HG03025 (cell line): Measurements from ENCODE around the gene THG1L.
"Not testable (repeated sequence)": the region's sequence is repeated elsewhere in the genome, so short reads cannot be mapped to it uniquely, and the experiment has no call there.

Experiments used
- ATAC-seq: cut with Tn5 transposase; IDR thresholded peaks from one replicate; pipeline ENCODE4 v1.9.1; 2021; ENCODE audit warnings: mild to moderate bottlenecking, moderate library complexity; ENCODE audit not compliant: unreplicated experiment, low FRiP score

THG1L gene

DNA sequence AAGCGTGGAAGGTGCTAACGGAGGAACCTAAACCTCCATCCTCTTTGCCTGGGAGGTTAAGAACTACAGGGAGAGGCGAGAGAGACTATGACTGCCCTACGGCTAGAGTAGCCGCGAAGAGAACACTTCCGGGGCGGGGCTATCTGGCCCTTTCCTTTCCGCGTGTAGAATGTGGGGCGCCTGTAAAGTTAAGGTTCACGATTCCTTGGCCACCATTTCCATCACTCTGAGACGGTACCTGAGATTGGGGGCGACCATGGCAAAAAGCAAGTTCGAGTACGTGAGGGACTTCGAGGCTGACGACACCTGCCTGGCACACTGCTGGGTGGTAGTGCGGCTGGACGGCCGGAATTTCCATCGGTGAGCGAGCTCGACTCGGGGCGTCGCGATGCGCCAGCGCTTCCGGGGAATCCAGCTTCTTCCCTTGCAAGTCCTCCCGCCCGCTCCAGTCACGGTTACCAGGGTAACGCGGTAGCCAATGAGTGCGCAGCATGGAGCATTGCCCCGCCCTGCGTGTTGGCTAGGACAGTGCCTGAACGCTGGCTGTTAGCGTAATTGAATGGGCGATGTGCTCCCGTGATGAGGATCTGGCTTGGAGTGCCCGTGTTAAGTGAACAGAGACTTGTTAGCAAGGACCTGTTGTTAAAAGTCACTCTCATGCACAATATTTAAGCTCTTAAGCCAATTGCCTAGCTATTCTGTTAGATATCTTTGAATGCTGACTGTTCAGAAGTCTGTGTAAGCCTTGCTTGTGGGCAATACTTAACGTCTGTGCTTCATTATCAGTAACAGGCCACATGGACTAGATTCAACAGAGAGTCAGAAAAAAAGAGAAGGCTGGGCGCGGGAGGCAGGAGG is at the start of gene THG1L:
THG1L (plus strand) TSS at position 149 of the 858 bp plus-strand sequence; CDS start at position 170, 21 bp downstream.
- ATAC-seq: peak; percentile 89

DNA sequence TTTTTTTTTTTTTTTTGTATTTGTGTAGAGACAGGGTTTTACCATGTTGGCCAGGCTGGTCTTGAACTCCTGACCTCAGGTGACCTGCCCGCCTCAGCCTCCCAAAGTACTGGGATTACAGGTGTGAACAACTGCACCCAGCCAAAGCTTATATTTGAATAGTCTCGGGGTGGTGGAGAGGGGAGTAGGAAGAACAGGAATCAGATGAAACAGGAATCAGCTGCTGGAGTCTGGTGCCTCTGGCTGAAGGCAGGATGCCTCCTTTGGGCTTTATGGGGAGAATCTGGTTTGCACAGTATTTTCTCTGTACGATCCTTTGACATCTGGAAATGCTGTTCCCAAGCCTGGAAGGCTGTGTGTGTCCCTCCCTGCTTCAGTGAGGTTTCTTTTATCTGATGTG is 49.0 kb upstream of the THG1L start:
- no peak for ATAC-seq

DNA sequence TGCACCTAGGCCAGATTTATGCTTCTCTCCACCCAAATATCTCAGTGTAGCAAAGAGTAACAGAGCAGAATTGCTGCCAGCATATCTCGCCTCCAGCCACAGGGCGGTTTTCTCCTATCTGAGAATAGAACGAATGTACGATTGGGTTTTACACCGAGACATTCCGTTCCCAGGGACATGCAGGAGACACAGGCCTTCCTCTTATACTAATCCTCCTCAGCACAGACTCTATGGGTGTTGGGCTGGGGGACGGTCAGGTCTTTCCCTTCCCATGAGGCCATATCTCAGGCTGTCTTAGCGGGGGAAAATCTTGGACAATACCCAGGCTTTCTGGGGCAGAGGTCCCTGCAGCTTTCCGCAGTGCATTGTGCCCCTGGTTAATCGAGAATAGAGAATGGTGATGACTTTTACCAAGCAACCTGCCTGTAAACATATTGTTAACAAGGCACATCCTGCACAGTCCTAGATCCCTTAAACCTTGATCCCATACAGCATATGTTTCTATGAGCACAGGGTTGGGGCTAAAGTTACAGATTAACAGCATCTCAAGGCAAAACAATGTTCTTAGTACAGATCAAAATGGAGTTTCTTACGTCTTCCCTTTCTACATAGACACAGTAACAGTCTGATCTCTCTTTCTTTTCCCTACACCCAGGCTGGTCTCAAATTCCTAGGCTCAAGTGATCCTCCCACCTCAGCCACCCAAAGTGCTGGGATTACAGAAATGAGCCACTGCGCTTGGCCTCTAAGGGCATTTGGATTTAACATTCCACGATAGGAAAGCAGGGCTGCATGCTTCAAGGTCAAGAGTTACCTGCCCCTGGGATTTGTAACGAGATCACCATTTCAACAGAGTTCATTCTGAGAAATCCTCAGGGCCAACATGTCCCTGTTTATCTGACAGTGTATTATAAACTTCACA is 44.7 kb upstream of the THG1L start:
- not testable (repeated sequence) for ATAC-seq

DNA sequence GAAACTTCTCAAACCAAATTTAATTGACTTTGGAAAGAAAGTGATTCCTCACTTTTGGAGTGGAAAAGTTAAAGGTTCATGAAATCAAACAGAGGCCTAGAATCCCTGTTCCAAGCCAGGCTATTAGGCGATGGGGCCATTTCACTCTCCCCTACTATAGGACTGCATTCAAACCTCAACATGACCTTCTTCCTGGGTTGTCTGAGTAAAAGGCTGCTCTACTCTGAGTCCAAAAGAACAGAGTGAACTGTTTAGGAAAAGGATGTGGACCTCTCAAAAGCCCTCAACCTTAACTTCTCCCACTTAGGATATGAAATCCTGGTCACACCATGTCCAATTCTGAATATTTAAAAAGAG is 44.0 kb upstream of the THG1L start:
- ATAC-seq: no peak

DNA sequence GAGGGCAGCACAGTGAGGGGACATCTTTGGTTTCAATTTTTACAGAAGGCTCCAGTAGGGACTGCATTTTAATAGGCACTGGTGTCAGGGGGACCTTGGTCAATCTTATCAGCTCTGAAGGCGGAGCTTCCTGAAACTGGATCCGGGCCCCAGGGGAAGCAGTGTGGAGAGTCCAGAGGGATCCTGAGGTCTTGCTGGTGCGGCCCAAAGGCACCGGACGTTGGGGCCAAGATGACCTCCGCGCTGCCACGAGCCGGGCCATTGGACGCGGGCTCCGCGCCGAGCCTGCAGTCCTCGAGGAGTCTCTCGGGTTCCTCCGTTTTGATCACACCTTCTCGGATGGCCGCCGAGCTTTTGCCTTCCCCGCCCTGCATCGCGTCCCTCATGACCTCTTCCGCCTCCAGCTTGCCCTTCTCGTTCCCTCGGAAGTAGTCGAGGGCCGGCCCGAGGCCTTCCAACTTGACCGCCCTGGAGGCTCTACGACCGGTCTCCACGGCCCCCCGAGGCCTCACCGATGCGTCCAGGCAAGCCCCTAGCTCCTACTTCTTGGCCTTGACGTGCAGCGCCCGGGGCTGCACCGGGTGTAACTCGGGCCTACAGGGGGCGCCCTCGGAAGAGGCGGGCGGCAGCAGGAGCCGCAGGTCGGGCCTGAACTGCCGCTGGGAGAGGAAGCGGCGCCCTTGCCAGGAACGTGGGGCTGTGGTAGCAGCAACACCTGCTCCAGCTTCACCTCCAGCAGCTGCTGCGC is 41.1 kb upstream of the THG1L start:
- no peak for ATAC-seq

DNA sequence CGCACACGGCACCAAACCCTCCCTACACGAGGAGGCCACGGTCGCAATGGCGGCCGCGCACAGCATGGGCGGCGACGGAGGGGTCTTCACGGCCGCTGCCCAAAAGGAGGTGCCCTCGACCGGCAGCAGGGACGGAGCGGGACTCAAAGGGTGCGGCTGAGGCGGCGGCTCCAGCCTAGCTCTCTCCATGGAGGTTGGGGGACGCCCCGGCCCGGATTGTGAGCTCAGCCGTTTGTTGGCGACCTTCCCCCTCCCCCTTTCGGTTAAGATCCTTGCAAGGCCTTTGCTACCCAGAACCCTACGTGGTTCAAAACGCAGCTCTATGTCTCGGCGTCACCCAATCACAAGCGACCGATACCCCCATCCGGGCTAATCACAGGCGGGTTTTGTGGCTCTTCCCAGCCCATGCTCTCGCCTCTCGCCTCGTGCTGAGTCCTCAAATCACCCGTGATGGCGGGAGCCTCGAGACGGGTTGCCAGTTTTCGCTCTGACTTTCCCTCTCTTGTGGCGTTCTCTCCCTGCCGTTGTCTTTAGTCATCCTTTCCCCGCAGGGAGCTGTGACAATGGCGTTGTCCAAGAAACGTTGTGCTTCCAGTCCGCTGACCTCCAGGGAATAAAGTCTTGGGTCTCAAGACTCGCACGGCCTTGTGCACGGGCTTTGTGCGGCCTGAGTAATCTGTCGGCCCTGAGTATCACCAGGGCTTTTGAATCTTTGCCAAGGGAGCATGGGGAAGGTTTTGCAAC is 40.4 kb upstream of the THG1L start:
- no peak for ATAC-seq

DNA sequence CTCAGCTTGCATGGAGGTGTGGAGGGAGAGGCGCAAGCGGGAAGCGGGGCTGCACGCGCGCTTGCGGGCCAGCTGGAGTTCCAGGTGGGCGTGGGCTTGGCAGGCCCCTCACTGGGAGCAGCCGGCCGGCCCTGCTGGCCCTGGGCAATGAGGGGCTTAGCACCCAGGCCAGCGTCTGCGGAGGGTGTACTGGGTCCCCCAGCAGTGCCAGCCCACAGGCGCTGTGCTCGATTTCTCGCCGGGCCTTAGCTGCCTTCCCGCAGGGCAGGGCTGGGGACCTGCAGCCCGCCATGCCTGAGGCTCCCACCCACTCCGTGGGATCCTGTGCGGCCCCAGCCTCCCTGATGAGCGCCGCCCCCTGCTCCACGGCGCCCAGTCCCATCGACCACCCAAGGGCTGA is 37.4 kb upstream of the THG1L start:
- not testable (repeated sequence) for ATAC-seq

DNA sequence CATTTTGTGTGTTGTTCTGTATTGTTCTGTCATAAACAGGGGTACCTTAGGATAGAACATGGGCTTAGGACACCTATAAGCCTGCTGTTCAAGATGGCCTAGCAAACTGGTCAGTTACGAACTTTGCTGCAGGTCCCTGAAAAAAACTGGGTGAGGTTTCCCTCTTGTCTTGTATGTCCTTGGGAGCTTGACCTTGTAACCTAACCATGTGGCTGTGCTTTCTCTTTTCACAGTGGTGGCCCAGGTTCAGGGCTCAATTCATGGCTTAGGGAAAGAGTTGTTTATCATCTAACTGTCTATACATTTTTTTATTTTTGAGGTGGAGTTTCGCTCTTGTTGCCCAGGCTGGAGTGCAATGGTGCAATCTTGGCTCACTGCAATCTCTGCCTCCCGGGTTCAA is 35.1 kb upstream of the THG1L start:
- not testable (repeated sequence) for ATAC-seq

DNA sequence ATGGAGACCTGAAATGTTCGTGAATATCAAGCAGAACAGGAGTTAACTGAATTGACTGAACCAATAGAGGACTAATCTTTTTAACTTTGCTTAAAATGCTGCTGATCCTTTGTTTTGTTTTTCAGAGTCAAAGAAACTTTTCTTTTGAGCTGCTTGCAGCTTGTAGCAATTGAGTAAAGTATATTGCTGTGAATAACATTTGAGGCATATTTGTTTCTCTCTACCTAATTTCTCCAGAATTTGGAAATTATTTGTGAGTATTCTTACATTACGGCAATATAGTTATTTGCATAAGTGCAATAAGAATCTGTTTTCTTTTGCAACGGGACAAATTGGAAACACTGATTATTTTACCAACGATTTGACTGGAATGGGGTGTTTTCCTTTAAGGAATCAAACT is 32.5 kb upstream of the THG1L start:
- ATAC-seq: not testable (repeated sequence)

DNA sequence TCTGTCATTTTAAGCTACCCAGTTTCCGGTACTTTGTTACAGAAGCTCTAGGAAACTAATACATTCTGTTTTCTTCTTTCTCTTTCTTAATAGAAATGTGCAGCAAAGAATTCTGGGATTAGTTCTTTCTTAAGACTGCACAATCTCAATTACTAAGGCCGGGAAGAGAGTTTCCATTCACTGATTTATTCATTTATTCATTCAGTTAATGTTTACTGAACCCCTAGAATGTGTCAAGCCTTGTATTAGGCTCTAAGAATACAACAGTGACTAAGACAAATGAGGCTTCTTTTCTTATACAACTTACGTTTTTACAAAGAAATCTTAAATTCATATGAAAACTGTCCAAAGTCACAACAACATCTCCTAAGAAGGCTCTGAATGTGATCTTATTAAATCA is 27.5 kb upstream of the THG1L start:
- ATAC-seq: no peak

DNA sequence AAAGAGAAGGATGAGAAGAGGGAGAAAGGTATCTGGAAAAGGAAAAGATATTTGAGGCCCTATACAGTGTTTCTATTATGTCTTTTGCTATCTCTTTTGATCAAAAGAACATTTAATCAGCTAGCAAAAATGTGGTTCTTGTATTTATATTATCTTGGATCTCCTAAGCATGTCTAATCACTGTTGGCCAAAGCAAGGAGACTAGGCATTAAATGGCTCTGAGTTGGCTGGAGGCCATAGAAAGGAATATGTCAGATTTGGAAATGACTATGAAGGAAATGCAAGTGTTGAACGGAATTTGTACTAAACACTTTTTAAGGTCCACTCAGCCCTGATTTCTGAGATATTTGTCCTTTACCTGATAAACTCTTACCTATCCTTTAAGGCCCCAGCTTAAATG is 22.4 kb upstream of the THG1L start:
- ATAC-seq: no peak

DNA sequence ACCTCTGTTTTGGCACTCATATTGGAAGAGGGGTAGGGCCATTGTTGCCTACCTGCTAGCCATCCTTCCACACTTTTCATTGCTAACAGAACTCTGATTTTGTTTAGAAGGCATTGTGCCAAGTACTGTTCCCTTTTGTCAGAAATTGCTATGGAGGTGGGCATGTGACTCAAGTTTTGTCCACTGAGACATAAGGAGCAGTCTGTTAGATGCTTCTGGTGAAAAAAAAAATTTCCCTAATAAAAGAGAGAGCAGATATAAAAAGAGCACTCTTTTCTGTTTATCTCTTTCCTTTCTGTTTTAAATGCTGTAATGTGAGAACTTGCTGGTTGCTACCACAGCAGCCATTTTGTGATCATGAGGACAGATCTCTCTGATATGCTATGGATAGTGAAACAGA is 21.9 kb upstream of the THG1L start:
- ATAC-seq: no peak

DNA sequence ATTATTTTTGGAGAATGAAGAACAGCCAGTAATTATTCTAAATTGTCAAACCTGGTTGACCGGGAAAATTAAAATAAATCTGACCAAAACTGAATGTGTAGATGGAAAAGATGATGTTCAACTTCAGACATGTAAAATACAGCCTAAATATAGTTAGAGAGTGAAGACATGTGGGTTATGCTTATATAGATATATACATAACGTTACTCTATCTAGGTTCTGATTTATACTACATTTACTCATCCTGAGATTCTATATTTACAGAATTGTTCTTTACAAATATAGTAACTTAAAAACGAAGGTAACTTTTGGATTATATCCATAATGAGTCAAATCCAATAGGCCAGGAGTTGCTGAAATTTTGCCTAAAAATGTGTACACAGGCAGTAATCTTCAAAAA is 20.8 kb upstream of the THG1L start:
- ATAC-seq: no peak

DNA sequence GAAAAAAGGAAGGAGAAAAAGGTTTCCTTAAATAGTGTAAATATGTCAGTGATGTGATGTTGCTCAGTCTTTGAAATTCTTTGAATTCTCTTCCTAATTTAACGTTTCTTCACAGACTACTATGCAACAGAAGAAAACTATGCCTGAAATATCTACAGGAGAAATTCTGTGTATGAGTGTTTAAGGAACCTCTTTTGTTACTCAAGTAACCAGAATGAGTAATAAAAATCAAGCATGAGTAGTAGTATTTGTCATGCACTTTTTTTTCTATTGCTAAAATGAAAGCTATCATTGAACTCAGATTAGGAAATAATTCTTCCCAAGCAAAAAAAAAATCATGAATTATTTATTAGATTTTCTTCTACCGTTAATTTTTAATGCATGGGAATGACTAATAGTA is 20.3 kb upstream of the THG1L start:
- no peak for ATAC-seq

DNA sequence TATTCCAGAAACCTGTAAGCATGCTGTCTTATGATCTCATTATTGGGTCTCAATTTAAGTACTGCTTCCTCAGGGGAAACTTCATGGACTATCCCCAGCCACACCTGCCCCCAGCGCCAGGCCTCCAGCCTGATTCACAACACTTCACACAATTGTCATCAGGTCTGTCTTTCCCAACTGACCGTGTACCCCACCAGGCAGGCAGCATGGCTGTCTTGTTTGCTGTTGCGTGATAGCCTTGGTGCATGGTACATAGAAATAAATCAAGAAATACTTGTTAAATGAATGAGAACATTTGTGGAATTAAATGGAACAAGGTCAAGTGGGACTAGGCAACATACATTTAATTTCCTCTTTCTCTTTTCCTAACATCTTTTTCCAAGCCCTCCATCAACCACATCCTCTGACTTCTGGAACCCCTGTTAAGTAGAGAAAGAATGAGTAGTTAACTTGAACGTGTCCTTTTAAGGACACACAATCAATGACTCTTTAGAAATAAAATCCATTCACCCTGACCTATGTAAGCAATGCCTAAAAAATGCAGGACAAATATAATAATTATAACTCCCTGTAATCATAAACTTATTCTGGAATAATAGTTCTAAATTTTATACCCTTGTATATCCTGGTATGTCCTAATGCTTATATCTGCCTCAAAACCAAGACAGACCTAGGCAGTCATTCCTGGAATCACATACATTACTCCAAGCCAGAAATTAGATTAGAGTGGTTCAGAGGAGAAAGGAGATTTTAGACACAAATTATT is 17.2 kb upstream of the THG1L start:
- ATAC-seq: no peak

DNA sequence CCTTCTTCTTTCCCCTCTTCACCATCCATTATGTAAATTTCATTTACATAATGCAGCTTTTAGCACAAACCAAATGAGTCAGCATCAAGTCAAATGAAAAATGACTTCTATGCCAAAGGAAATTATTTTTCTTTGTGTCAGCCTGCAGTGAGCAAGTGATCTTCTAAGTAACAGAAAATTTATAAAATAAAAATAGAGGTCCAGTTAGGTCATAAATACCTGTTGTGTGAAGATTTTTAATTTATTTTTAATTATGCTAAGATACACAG is 16.7 kb upstream of the THG1L start:
- ATAC-seq: no peak

DNA sequence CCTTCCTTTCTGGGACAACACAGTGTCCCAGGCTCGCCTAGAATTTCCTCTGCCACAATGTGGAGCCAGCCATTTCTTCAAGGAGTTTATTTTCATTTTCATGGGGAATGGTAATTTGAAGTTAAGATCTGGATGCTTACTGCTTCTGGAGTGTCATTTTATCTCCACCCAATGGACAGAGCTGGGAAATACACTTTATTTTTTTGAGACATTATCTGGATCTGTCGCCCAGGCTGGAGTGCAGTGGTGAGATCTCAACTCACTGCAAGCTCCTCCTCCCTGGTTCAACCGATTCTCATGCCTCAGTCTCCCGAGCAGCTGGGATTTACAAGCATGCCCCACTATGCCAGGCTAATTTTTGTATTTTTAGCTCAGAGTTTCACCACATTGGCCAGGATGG is 12.7 kb upstream of the THG1L start:
- ATAC-seq: no peak

DNA sequence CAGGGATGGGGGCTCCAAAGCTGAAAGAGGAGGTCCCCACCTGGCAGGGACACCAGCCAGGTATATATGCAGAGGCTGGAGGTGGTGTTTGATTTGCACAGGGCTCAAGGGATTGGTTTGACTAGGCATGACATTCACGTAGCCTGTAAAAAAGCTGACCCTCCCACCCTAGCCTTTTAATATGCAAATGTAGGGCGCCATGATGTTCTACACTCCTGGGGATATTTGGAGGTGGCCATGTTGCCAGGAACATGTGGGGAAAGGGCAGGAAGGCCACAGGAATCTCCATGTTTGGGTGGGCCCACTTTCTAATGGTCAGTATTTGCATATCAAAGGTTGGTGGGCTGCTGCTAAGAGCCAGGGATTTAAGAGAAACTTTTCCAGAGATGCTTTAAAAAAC is 12.0 kb upstream of the THG1L start:
- ATAC-seq: no peak

DNA sequence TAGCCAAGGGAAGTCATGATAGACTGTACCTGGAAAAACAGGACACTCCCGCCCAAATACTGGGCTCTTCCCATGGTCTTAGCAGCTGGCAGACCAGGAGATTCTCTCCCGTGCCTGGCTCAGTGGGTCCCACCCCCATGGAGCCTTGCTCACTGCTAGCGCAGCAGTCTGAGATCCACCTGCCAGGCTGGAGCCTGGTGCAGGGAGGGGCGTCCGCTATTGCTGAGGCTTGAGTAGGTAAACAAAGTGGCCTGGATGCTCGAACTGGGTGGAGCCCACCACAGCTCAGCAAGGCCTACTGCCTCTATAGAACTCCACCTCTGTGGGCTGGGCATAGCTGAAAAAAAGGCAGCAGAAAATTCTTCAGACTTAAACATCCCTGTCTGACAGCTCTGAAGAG is 10.1 kb upstream of the THG1L start:
- ATAC-seq: no peak

DNA sequence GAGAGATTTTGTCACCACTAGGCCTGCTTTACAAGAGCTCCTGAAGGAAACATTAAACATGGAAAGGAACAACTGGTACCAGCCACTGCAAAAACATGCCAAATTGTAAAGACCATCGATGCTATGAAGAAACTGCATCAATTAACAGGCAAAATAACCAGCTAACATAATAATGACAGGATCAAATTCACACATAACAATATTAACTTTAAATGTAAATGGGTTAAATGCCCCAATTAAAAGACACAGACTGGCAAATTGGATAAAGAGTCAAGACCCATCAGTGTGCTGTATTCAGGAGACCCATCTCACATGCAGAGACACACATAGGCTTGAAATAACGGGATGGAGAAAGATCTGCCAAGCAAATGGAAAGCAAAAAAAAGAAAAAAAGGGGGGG is 8.3 kb upstream of the THG1L start:
- ATAC-seq: not testable (repeated sequence)
